Stimulated activated naive B cell treated with anti-CD40 and anti-IgM and Interleukin-4, amounts not matched to agents 10 μg/mL and 1 μg/mL and 100 μg/mL, for 72 hours (primary cell): Measurements from ENCODE around the gene MRPS12.
"Not testable (repeated sequence)": the region's sequence is repeated elsewhere in the genome, so short reads cannot be mapped to it uniquely, and the experiment has no call there.

Experiments
- ATAC-seq, 2 donors: fragments of 150-1000 bp; cut with Tn5 transposase; replicated peaks; 2 replicates each; pipeline ENCODE4 v1.10.0; 2021; ENCODE audit warnings: moderate library complexity in 1 of 2
- DNase-seq: peaks from one replicate; pipeline ENCODE4 v3.0.0; 2021
- H3K27ac Mint-ChIP-seq: one replicate; pipeline ENCODE4 v1.8.0; 2022; ENCODE audit warnings: mild to moderate bottlenecking, mixed read lengths
- H3K27me3 Mint-ChIP-seq, 2 donors: one replicate each; pipeline ENCODE4 v1.8.0; 2022; ENCODE audit warnings: mixed read lengths in 2 of 2
- H3K36me3 Mint-ChIP-seq, 2 donors: one replicate each; pipeline ENCODE4 v1.8.0; 2022; ENCODE audit warnings: mixed read lengths in 2 of 2, mild to moderate bottlenecking in 1 of 2
- H3K4me1 Mint-ChIP-seq, 2 donors: one replicate each; pipeline ENCODE4 v1.8.0; 2022; ENCODE audit warnings: mixed read lengths in 2 of 2, mild to moderate bottlenecking in 1 of 2
- H3K4me3 Mint-ChIP-seq, 2 donors: one replicate each; pipeline ENCODE4 v1.8.0; 2022; ENCODE audit warnings: mild to moderate bottlenecking in 2 of 2, mixed read lengths in 2 of 2, moderate library complexity in 1 of 2
- H3K9me3 Mint-ChIP-seq, 2 donors: one replicate each; pipeline ENCODE4 v1.8.0; 2022; ENCODE audit warnings: mixed read lengths in 2 of 2, mild to moderate bottlenecking in 1 of 2

The MRPS12 gene

GRCh38 chr19:38964738-38965137, 34.0 kb downstream of the MRPS12 start:
- peaks cover 16 to 29% of the 10 kb centered on the region in 2 donors for H3K27me3 Mint-ChIP-seq
- H3K36me3 Mint-ChIP-seq: no peaks in the 10 kb centered on the region
- no peak for DNase-seq
- H3K4me1 Mint-ChIP-seq: peaks cover 4 to 10% of the 10 kb centered on the region in 2 donors
- ATAC-seq: no peak
- no peak overlapping the region for H3K27ac Mint-ChIP-seq
- H3K4me3 Mint-ChIP-seq: no peak overlapping the region
- no peaks in the 10 kb centered on the region for H3K9me3 Mint-ChIP-seq

DNA sequence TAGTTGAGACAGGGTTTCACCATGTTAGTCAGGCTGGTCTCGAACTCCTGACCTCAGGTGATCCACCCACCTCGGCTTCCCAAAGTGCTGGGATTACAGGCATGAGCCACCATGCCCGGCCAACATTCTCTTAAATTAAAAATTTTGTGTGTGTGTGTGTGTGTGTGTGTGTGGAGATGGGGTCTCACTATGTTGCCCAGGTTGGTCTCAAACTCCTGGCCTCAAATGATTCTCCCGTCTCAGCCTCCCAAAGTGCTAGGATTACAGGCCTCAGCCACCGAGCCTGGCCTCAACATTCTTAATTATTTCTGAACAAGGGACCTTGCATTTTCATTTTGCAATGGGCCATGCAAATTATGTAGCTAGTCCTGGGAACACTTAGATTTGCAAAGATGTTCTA, 35.4 kb downstream of the MRPS12 start:
- H3K36me3 Mint-ChIP-seq, H3K27ac Mint-ChIP-seq, H3K9me3 Mint-ChIP-seq: not testable (repeated sequence)

DNA sequence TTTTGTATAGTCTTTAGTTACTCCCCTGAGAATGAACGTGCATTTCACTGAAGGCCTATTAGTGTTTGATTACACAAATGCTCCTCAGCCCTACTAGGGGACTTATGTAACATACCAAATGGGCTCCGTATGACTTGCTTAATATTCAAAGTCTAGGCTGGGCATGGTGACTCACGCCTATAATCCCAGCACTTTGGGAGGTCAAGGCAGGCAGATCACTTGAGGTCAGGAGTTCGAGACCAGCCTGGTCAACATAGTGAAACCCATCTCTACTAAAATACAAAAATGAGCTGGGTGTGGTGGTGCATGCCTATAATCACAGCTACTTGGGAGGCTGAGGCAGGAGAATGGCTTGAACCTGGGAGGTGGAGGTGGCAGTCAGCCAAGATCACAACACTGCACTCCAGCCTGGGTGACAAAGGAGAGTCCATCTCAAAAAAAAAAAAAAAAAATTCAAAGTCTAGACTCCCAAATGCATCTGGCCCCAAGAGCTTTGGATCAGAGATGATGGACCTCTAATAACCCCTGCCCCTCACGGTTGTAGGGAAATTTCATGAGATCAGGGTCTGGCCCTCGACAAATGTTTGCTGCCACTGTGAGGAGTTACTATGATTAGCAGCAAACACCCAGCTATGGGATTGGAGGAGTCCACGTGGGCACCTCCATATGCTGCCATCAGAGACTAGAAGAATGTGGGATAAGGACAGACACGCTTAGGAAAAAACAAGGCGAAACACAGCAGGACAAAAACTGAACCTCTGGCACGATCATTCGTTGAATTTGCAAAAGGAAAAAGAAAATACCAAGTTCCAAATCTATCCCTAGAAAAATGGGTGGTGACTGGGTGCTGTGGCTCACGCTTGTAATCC, 40.2 kb downstream of the MRPS12 start:
- peaks cover 17 to 42% of the 10 kb centered on the region in 2 donors for H3K27me3 Mint-ChIP-seq
- H3K36me3 Mint-ChIP-seq: peaks cover 0 to 3% of the 10 kb centered on the region in 2 donors
- DNase-seq: no peak
- H3K27ac Mint-ChIP-seq: no peak overlapping the region
- H3K4me3 Mint-ChIP-seq: no peak overlapping the region
- H3K9me3 Mint-ChIP-seq: no peaks in the 10 kb centered on the region
- no peak for ATAC-seq
- H3K4me1 Mint-ChIP-seq: peaks cover 2 to 4% of the 10 kb centered on the region in 2 donors

More for the DNA sequence above, 35.4 kb downstream of the MRPS12 start:
- not testable (repeated sequence) for DNase-seq, H3K4me3 Mint-ChIP-seq, H3K4me1 Mint-ChIP-seq, ATAC-seq
- H3K27me3 Mint-ChIP-seq: peaks cover 16 to 37% of the 10 kb centered on the region in 2 donors

- H3K27ac Mint-ChIP-seq: no peak overlapping the region
- peaks cover 24 to 50% of the 10 kb centered on the region in 2 donors for H3K27me3 Mint-ChIP-seq
- H3K36me3 Mint-ChIP-seq: peaks cover 0 to 3% of the 10 kb centered on the region in 2 donors
- ATAC-seq: no peak
- DNase-seq: no peak
- H3K4me3 Mint-ChIP-seq: no peak overlapping the region
- no peaks in the 10 kb centered on the region for H3K9me3 Mint-ChIP-seq
- H3K4me1 Mint-ChIP-seq: peaks cover 8 to 10% of the 10 kb centered on the region in 2 donors
Measured at GRCh38 chr19:38971672-38972071, 40.9 kb downstream of the MRPS12 start.

DNA sequence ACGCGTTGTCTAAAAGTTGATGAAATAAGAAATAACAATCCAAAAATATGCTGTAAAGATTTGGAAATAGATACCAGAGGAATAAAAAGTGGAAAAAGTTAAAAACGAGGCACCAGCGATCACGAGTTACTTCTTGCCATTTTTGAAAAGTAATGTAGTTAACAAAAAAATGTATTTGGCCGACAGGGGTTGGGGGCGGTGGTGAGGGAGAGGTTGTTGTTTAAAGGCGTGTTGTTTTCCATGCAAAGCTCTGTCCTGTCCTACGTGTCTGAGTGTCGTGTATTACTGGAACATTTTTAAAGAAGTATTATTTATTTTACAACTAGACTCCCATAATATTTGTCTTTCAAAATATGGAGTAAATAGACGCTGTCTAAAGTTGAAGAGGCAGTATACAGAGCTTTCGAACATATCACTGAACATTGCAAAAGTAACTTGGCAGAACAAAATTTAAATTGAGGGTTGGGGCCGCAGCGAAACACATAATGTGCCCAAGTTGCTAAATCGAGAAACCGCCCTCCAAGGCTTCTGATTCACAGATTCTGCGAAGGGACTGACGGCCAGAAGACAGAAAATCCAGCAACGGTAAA, 44.0 kb downstream of the MRPS12 start:
- no peak for DNase-seq
- H3K36me3 Mint-ChIP-seq: peaks cover 0 to 3% of the 10 kb centered on the region in 2 donors
- H3K4me3 Mint-ChIP-seq: peak overlapping the region; percentile 58 to 60
- H3K27me3 Mint-ChIP-seq: peaks cover 39 to 63% of the 10 kb centered on the region in 2 donors
- no peak for ATAC-seq
- peaks cover 8 to 10% of the 10 kb centered on the region in 2 donors for H3K4me1 Mint-ChIP-seq
- H3K27ac Mint-ChIP-seq: no peak overlapping the region
- no peaks in the 10 kb centered on the region for H3K9me3 Mint-ChIP-seq

DNA sequence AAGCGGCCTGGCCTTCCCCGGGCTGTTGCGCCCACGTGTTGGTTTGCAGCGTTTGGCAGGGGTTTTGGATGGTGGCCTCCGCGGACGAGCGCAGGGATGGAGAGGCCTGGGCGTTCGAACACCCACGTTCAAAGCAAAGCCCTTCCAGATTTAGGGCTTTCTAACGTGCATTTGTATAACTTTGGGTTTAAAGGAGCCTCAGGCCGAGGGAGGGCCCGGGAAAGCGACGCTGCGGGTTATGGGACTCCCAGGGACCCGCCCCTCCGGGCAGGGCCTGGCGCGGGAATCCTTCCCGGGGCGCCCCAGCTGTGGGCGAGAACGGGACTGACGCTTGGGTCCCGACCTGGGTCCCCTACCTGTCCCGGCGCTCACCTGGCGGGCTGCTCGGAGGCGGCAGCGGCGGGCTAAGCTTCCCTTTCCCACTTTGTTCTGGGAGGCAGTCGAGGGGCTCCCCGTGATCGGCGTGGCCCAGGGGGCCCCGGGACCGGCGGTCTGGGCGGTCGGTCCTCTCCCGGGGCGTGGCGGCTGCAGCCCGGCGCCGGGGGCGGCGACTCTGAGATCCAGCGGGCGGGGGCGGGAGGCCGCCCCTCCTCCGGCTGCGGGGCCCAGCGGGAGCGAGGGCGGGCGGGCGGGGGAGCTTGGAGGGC, 44.6 kb downstream of the MRPS12 start, which contains the start of gene FBXO17:
Gene FBXO17 (minus strand): TSS at position 529 of the 647 bp plus-strand sequence. CDS start 25,423 bp downstream, outside the sequence.
- ATAC-seq (no peak), DNase-seq (no peak)
- Mint-ChIP-seq H3K9me3 (peaks cover 2 to 4% of the 10 kb centered on the region in 2 donors), H3K27ac (no peak within 1 kb of the TSS), H3K4me3 (peak within 1 kb of the TSS; percentile 58 to 60), H3K27me3 (peaks cover 40 to 65% of the 10 kb centered on the region in 2 donors), H3K4me1 (peaks cover 8 to 10% of the 10 kb centered on the region in 2 donors), H3K36me3 (peaks cover under 1 to 3% of the 10 kb centered on the region in 2 donors)

- no peak for DNase-seq
- Mint-ChIP-seq H3K9me3 (peaks cover 6 to 9% of the 10 kb centered on the region in 2 donors), H3K27me3 (peaks cover 45 to 65% of the 10 kb centered on the region in 2 donors), H3K4me3 (peak overlapping the region; percentile 37 to 44), H3K4me1 (peaks cover 8 to 10% of the 10 kb centered on the region in 2 donors), H3K27ac (no peak overlapping the region), H3K36me3 (peaks cover 3 to 5% of the 10 kb centered on the region in 2 donors)
- no peak for ATAC-seq
Measured at GRCh38 chr19:38975861-38976271, 45.1 kb downstream of the MRPS12 start.

- Mint-ChIP-seq H3K27ac (no peak overlapping the region), H3K36me3 (peaks cover 3 to 5% of the 10 kb centered on the region in 2 donors), H3K9me3 (peaks cover 6 to 9% of the 10 kb centered on the region in 2 donors), H3K4me3 (no peak overlapping the region), H3K27me3 (peaks cover 45 to 52% of the 10 kb centered on the region in 2 donors), H3K4me1 (peaks cover 8 to 10% of the 10 kb centered on the region in 2 donors)
- DNase-seq (peak; percentile 23), ATAC-seq (peak; percentile 74 to 94)
Measured at GRCh38 chr19:38977445-38978325, 46.9 kb downstream of the MRPS12 start.

GRCh38 chr19:38978326-38978689, 47.6 kb downstream of the MRPS12 start:
- Mint-ChIP-seq H3K27ac (no peak overlapping the region), H3K27me3 (peaks cover 45% of the 10 kb centered on the region in 2 donors), H3K4me1 (peaks cover 8 to 10% of the 10 kb centered on the region in 2 donors), H3K36me3 (peaks cover 3 to 5% of the 10 kb centered on the region in 2 donors), H3K4me3 (no peak overlapping the region), H3K9me3 (peaks cover 6 to 9% of the 10 kb centered on the region in 2 donors)
- no peak for ATAC-seq
- DNase-seq: no peak

DNA sequence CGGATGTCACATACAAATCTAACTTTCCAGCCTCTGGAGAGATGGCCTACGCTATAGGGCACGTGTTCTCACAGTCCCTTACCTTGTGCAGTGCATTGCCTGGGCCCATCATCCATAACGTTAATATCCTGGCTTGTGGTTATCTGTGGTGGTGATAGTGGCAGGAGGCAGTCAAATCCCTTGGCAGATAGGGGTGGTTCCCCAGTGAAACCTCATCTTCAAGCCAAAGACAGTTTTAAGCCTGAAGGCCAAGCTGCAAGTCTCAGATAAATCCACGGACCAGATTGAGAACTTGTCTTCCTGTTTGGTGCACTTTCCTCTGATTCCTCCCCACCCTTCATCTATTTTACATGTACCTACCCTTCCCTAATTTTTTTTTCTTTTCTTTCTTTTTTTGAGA, 49.1 kb downstream of the MRPS12 start:
- DNase-seq (no peak), ATAC-seq (no peak)
- peaks cover 36 to 39% of the 10 kb centered on the region in 2 donors for H3K27me3 Mint-ChIP-seq
- no peak overlapping the region for H3K27ac Mint-ChIP-seq
- no peak overlapping the region for H3K4me3 Mint-ChIP-seq
- peaks cover 3 to 5% of the 10 kb centered on the region in 2 donors for H3K36me3 Mint-ChIP-seq
- H3K4me1 Mint-ChIP-seq: peaks cover 8 to 10% of the 10 kb centered on the region in 2 donors
- H3K9me3 Mint-ChIP-seq: peaks cover 6 to 9% of the 10 kb centered on the region in 2 donors

- H3K4me1 Mint-ChIP-seq: peaks cover 6 to 7% of the 10 kb centered on the region in 2 donors
- DNase-seq (no peak), ATAC-seq (no peak)
- no peak overlapping the region for H3K27ac Mint-ChIP-seq
- H3K4me3 Mint-ChIP-seq: no peak overlapping the region
- peaks cover 0 to 5% of the 10 kb centered on the region in 2 donors for H3K36me3 Mint-ChIP-seq
- peaks cover 29 to 33% of the 10 kb centered on the region in 2 donors for H3K27me3 Mint-ChIP-seq
- H3K9me3 Mint-ChIP-seq: peaks cover 6 to 9% of the 10 kb centered on the region in 2 donors
Measured at GRCh38 chr19:38980583-38981374, 50.0 kb downstream of the MRPS12 start.
